HG02571 (cell line): ENCODE data around the gene CELA2B.
"Not testable (repeated sequence)": the region's sequence is repeated elsewhere in the genome, so short reads cannot be mapped to it uniquely, and the experiment has no call there.

Experiments used
- ATAC-seq: cut with Tn5 transposase; IDR thresholded peaks from one replicate; pipeline ENCODE4 v1.9.1; 2021; ENCODE audit warnings: mild to moderate bottlenecking, moderate library complexity; ENCODE audit not compliant: unreplicated experiment

Gene CELA2B

GRCh38 chr1:15465674-15466073 is 10.2 kb upstream of the CELA2B start:
- ATAC-seq, result no peak

DNA sequence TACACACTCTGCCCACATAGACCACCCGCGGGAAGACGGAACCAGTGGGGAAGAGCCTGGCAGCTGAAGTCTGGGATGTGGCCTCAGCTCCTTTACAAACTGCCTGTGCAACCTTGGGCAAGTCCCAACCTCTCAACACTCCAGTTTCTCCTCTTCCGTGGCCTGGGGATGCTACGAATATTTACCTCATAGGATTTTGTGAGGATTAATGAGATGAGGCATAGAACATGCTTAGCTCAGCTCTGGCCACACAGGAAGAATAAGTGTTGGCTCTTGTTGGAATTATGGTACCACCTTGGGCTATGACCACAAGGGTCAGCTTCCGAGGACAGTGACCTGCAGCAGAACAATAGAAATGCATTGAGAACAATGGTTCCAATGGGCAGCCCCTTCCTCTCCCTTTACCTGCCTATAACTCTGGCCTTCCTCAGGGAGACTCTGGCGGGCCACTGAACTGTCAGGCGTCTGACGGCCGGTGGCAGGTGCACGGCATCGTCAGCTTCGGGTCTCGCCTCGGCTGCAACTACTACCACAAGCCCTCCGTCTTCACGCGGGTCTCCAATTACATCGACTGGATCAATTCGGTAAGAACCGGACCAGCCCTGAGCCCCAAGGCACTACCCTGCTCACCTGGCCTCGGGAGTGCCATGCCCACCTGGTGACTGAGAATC is 8.8 kb upstream of the CELA2B start:
- not testable (repeated sequence) for ATAC-seq

- no peak for ATAC-seq
Measured at GRCh38 chr1:15468145-15468544, 7.8 kb upstream of the CELA2B start.

DNA sequence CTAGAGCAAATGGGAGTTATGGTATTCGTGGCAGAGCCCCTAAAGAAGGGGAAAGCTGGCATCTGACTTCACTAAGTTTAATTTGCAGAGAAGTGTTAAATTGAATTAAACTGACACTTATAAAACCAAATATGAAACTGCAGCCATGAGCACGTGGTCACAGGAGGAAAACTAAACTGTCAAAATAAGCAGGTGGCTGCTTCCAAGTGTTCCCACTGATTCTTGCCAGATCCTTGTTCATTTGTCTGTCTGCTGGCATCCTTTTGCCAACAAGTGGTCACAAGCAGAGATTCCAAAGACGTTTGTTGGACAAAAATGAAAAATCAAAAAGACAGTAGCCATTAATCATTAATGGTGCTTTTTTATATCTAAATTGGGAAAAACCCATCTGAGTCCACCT is 6.5 kb upstream of the CELA2B start:
- ATAC-seq, result no peak

GRCh38 chr1:15469821-15470448 is 6.0 kb upstream of the CELA2B start:
- not testable (repeated sequence) for ATAC-seq

DNA sequence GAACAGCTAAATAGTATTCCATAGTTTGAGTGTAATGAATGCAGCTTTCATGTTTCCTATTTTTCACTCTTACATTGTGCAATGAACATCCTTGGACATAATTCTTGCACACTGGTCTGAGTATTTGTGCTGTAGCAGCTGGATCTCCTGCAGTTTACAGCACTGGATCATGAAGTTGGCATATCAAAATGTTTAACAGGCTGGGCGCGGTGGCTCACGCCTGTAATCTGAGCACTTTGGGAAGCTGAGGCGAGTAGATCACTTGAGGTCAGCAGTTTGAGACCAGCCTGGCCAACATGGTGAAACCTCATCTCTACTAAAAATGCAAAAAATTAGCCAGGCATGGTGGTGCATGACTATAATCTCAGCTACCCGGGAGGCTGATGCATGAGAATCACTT is 4.8 kb upstream of the CELA2B start:
- not testable (repeated sequence) for ATAC-seq

- ATAC-seq, result not testable (repeated sequence)
Measured at GRCh38 chr1:15471723-15472122, 4.2 kb upstream of the CELA2B start.

- ATAC-seq, result no peak
Measured at GRCh38 chr1:15472587-15472986, 3.3 kb upstream of the CELA2B start.

- no peak for ATAC-seq
Measured at GRCh38 chr1:15476927-15477326, 1.0 kb downstream of the CELA2B start.

DNA sequence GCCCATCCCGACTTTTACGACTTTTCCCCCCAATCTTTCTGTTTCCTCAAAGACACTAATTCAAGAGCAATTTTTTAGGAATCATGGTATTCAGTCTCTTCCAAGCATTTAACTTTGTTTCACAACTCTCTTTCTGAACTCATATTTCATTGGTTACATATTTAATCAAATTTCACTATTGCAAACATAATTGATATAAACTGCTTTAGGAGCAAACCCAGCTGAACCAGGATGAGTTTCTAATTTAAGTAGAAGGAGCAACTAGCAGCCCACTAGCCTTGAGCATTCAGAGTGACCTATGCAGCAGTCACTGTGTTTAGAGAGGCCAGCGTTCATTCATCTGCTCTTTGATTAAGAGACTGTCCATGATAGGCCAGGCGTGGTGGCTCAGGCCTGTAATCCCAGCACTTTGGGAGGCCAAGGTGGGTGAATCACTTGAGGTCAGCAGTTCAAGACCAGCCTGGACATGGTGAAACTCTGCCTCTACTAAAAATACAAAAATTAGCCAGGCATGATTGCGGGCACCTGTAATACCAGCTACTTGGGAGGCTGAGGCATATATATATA is 1.8 kb downstream of the CELA2B start:
- no peak for ATAC-seq

DNA sequence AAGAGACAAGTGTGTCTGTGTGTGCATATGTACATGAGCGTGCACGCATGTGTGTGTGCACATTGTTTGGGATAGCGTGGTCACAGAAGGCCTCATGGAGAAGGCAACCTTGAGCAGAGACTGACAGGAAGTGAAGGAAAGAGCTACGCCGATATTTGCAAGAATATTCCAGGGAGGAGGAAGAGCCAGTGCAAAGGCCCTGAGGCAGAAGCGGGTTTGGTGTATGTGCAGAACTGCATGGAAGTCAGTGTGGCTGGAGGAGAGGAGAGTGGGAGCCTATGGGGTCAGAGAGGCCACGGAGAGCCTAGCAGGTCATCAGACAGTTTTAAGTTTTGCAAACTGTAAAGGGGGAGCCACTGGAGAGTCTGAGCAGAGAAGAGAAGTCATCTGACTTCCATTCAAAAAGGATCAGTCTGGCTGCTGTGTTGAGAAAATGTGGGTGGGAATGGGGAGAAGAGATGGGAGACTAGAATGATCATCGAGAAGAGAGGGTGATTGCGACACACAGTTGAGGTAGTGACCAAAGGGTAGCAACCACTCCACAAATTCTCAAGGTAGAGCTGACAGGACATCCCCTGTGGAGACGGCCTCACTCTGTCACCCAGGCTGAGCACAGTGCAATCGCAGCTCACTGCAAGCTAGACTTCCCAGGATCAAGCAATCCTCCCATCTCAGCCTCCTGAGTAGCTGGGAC is 3.9 kb downstream of the CELA2B start:
- ATAC-seq, result no peak

GRCh38 chr1:15482455-15482854 is 6.6 kb downstream of the CELA2B start:
- not testable (repeated sequence) for ATAC-seq

DNA sequence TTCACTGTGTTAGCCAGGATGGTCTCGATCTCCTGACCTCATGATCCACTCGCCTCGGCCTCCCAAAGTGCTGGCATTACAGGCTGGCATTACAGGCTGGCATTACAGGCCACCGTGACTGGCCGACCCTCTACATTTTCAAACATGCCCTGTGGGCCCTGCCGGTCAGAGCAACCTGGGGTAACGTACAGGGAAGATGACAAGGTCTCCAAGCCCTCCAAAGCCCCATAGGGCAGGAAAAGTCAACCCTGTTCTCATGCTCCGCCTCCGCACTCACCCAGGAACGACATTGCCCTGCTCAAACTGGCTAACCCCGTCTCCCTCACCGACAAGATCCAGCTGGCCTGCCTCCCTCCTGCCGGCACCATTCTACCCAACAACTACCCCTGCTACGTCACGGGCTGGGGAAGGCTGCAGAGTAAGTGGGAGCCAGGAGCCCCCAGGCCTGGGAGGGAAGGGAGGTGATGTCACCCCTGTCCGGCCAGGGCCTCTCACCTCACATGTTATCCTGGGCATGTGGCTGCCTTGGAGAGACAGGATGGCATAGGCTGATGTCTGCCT is 7.2 kb downstream of the CELA2B start:
- ATAC-seq, result not testable (repeated sequence)

GRCh38 chr1:15483971-15484370 is 8.1 kb downstream of the CELA2B start:
- no peak for ATAC-seq

DNA sequence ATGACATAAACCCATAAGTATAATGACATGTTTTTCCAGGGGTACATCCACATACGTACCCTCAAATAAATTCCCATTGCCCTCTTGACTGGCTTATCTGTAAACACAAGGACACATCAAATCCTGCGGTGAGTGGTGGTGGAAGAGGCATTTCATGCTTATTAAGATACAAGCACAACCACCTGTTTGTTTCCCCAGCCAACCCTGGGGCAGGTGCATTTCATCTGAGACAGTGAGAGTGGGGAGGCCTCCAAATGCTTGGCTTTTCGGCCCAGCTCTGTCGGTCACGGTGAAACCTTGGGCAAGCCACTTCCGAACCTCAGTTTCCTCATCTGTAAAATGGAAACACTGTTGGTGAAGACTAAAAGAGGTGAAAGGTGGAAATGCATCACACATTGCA is 8.5 kb downstream of the CELA2B start:
- ATAC-seq, result not testable (repeated sequence)

GRCh38 chr1:15485636-15486035 is 9.7 kb downstream of the CELA2B start:
- no peak for ATAC-seq

DNA sequence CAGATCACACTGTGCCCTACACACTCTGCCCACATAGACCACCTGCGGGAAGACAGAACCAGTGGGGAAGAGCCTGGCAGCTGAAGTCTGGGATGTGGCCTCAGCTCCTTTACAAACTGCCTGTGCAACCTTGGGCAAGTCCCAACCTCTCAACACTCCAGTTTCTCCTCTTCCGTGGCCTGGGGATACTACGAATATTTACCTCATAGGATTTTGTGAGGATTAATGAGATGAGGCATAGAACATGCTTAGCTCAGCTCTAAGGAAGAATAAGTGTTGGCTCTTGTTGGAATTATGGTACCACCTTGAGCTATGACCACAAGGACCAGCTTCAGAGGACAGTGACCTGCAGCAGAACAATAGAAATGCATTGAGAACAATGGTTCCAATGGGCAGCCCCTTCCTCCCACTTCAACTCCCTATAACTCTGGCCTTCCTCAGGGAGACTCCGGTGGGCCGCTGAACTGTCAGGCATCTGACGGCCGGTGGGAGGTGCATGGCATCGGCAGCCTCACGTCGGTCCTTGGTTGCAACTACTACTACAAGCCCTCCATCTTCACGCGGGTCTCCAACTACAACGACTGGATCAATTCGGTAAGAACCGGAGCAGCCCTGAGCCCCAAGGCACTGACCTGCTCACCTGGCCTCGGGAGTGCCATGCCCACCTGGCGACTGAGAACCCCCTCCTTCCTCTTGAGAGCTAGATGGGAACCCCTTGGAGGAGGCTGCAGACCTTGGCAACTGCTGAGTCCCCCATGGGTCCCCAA is 11.1 kb downstream of the CELA2B start:
- ATAC-seq, result not testable (repeated sequence)

- ATAC-seq, result no peak
Measured at GRCh38 chr1:15488371-15488770, 12.5 kb downstream of the CELA2B start.

- ATAC-seq, result no peak
Measured at GRCh38 chr1:15489052-15489736, 13.3 kb downstream of the CELA2B start.

GRCh38 chr1:15491010-15491409 is 15.1 kb downstream of the CELA2B start:
- ATAC-seq, result not testable (repeated sequence)
